BLaER1 treated with 17β-estradiol and CSF1 and Interleukin-3, amounts not matched to agents 10 nM and 100 nM (cell line): ENCODE results near the gene SYNC.

ENCODE experiments used
- H3K27ac ChIP-seq, 11 experiments: shearing (Covaris generic); formaldehyde crosslinking; 2 replicates each; pipeline ENCODE4 v1.8.1; 2022
- H3K27me3 ChIP-seq, 11 experiments: shearing (Covaris generic); formaldehyde crosslinking; 2 replicates each; pipeline ENCODE4 v1.8.1; 2022
- H3K36me3 ChIP-seq, 11 experiments: shearing (Covaris generic); formaldehyde crosslinking; 2 replicates each; pipeline ENCODE4 v1.8.1; 2022
- H3K4me1 ChIP-seq, 10 experiments: shearing (Covaris generic); formaldehyde crosslinking; 2 replicates each; pipeline ENCODE4 v1.8.1; 2022
- H3K4me2 ChIP-seq, 11 experiments: shearing (Covaris generic); formaldehyde crosslinking; 2 replicates each; pipeline ENCODE4 v1.8.1; 2022
- H3K4me3 ChIP-seq, 10 experiments: shearing (Covaris generic); formaldehyde crosslinking; 2 replicates each; pipeline ENCODE4 v1.8.1; 2022
- H3K9ac ChIP-seq, 11 experiments: shearing (Covaris generic); formaldehyde crosslinking; 2 replicates each; pipeline ENCODE4 v1.8.1; 2022
- H3K9me3 ChIP-seq, 11 experiments: shearing (Covaris generic); formaldehyde crosslinking; replicated peaks in 1 of 11; 2 replicates each; pipeline ENCODE4 v1.8.1; 2022
- H4K20me1 ChIP-seq, 11 experiments: shearing (Covaris generic); formaldehyde crosslinking; 2 replicates each; pipeline ENCODE4 v1.8.1; 2022
- Cebpa-rat ChIP-seq, 11 experiments: shearing (Covaris generic); IDR thresholded peaks; 2 replicates each; pipeline ENCODE4 v1.8.1; 2022

SYNC gene

DNA sequence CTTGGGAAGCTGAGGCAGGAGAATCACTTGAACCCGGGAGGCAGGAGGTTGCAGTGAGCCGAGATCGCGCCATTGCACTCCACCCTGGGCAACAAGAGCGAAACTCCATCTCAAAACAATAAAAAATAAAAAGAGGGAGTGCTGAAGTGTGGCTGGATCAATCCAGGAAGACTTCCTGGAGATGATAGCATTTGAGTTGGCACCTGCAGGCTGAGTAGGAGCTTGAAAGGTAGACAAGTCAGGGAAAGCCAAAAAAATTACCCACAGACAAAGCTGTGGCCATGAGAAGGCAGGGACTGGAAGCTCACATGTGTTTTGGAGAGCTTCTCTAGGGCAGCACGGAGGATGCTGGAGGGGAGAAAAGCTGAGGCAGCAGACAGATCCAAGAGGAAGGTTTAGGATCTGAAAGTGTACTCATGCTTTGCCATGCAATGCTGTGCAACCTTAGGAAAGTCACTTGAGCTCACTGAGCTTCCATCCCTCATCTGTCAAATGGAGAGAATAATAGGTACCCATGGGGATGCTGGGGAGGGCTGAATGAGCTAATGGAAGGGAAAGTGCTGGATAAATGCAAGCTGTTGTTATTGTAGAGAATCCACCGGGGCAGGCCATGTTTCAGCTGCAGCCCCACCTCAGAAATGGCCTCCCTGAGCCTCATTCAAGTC is 26.0 kb upstream of the SYNC start:
- no peak for TF ChIP-seq Cebpa-rat (IDR thresholded peaks at IDR 0.05)
- Histone ChIP-seq H3K36me3 (no peaks in the 10 kb centered on the region), H3K27ac (no peak overlapping the region), H3K9ac (no peak overlapping the region), H3K9me3 (no peaks in the 10 kb centered on the region), H3K4me3 (no peak overlapping the region), H3K27me3 (no peaks in the 10 kb centered on the region), H4K20me1 (no peaks in the 10 kb centered on the region), H3K4me2 (no peak overlapping the region), H3K4me1 (peaks cover 19 to 56% (median 39%) of the 10 kb centered on the region in 10 experiments)

GRCh38 chr1:32727876-32728275 is 25.3 kb upstream of the SYNC start:
- no peak overlapping the region for H3K27ac ChIP-seq
- H3K9me3 ChIP-seq = no peaks in the 10 kb centered on the region
- no peak overlapping the region for H3K4me3 ChIP-seq
- no peaks in the 10 kb centered on the region for H3K36me3 ChIP-seq
- H3K4me2 ChIP-seq = no peak overlapping the region
- no peaks in the 10 kb centered on the region for H4K20me1 ChIP-seq
- peaks cover 26 to 62% (median 42%) of the 10 kb centered on the region in 10 experiments for H3K4me1 ChIP-seq
- no peak overlapping the region for H3K9ac ChIP-seq
- no peaks in the 10 kb centered on the region for H3K27me3 ChIP-seq
- no peak for TF ChIP-seq Cebpa-rat (IDR thresholded peaks at IDR 0.05)

DNA sequence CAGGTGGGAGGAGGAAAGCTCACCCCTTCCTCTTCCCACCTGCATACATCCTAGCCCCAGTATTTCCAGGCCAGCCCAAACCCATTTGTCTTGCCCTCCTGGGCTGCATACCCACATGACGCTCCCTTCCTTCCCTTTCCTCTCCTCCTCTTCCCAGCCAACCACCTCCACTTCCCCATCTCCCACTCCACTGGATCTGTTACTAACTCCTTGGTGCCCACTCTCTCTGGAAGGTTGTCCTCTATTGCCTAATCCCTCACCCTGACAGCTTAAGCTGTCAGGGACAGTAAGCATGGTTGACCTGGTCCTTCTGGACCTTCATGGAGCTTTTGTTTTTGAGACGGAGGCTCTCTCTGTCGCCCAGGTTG is 23.0 kb upstream of the SYNC start:
- Histone ChIP-seq H3K4me1 (peaks cover 26 to 56% (median 42%) of the 10 kb centered on the region in 10 experiments), H3K9me3 (no peaks in the 10 kb centered on the region), H3K27ac (peak overlapping the region in 9 of 11 experiments; percentile 51 to 89 (median 75); a peak in 17 of 22 replicates), H3K27me3 (no peaks in the 10 kb centered on the region), H3K36me3 (no peaks in the 10 kb centered on the region), H3K9ac (peak overlapping the region in 5 of 11 experiments; percentile 29 to 63 (median 55); a peak in 7 of 22 replicates), H3K4me3 (peak overlapping the region in 2 of 10 experiments; percentile 30 to 47; a peak in 3 of 20 replicates), H3K4me2 (peak overlapping the region; percentile 75 to 93 (median 91)), H4K20me1 (no peaks in the 10 kb centered on the region)
- no peak for TF ChIP-seq Cebpa-rat (IDR thresholded peaks at IDR 0.05)

- H3K27me3 ChIP-seq = no peaks in the 10 kb centered on the region
- no peaks in the 10 kb centered on the region for H4K20me1 ChIP-seq
- H3K4me1 ChIP-seq = peaks cover 23 to 51% (median 38%) of the 10 kb centered on the region in 10 experiments
- no peak for TF ChIP-seq Cebpa-rat (IDR thresholded peaks at IDR 0.05)
- H3K9ac ChIP-seq = peak overlapping the region in 8 of 11 experiments; percentile 23 to 63 (median 50); a peak in 13 of 22 replicates
- H3K4me3 ChIP-seq = peak overlapping the region in 4 of 10 experiments; percentile 23 to 47 (median 30); a peak in 7 of 20 replicates
- no peaks in the 10 kb centered on the region for H3K9me3 ChIP-seq
- no peaks in the 10 kb centered on the region for H3K36me3 ChIP-seq
- peak overlapping the region; percentile 75 to 93 (median 91) for H3K4me2 ChIP-seq
- H3K27ac ChIP-seq = peak overlapping the region in 9 of 11 experiments; percentile 51 to 89 (median 75); a peak in 18 of 22 replicates
These were observed 22.4 kb upstream of the SYNC start for GRCh38 chr1:32724678-32725614.

- Histone ChIP-seq H3K9ac (no peak overlapping the region), H3K4me3 (no peak overlapping the region), H3K27ac (peak overlapping the region in 1 of 11 experiments; percentile 15; a peak in 1 of 22 replicates), H3K4me2 (no peak overlapping the region), H4K20me1 (no peaks in the 10 kb centered on the region), H3K36me3 (no peaks in the 10 kb centered on the region), H3K27me3 (no peaks in the 10 kb centered on the region), H3K4me1 (peaks cover 18 to 47% (median 31%) of the 10 kb centered on the region in 10 experiments), H3K9me3 (no peaks in the 10 kb centered on the region)
- no peak for TF ChIP-seq Cebpa-rat (IDR thresholded peaks at IDR 0.05)
These were observed 17.2 kb upstream of the SYNC start for GRCh38 chr1:32719681-32720275.

- Histone ChIP-seq H3K9me3 (no peaks in the 10 kb centered on the region), H3K27me3 (no peaks in the 10 kb centered on the region), H3K9ac (no peak overlapping the region), H3K36me3 (no peaks in the 10 kb centered on the region), H4K20me1 (no peaks in the 10 kb centered on the region), H3K4me1 (peaks cover 13 to 34% (median 20%) of the 10 kb centered on the region in 10 experiments; a peak in 18 of 20 replicates), H3K4me2 (peak overlapping the region in 2 of 11 experiments; percentile 17 to 42; a peak in 2 of 22 replicates), H3K4me3 (no peak overlapping the region), H3K27ac (peak overlapping the region in 1 of 11 experiments; percentile 15; a peak in 1 of 22 replicates)
- no peak for TF ChIP-seq Cebpa-rat (IDR thresholded peaks at IDR 0.05)
These were observed 16.0 kb upstream of the SYNC start for GRCh38 chr1:32718527-32718926.

- Histone ChIP-seq H4K20me1 (no peaks in the 10 kb centered on the region), H3K4me1 (peaks cover 10 to 29% (median 15%) of the 10 kb centered on the region in 10 experiments; a peak in 18 of 20 replicates), H3K27ac (peak overlapping the region in 1 of 11 experiments; percentile 4; a peak in 1 of 22 replicates), H3K9ac (no peak overlapping the region), H3K4me2 (peak overlapping the region in 2 of 11 experiments; percentile 17 to 42; a peak in 3 of 22 replicates), H3K4me3 (no peak overlapping the region), H3K36me3 (no peaks in the 10 kb centered on the region), H3K27me3 (no peaks in the 10 kb centered on the region), H3K9me3 (no peaks in the 10 kb centered on the region)
- no peak for TF ChIP-seq Cebpa-rat (IDR thresholded peaks at IDR 0.05)
These were observed 15.5 kb upstream of the SYNC start for GRCh38 chr1:32718036-32718435.

GRCh38 chr1:32717503-32717902 is 14.9 kb upstream of the SYNC start:
- Histone ChIP-seq H3K4me3 (no peak overlapping the region), H3K9me3 (no peaks in the 10 kb centered on the region), H3K36me3 (no peaks in the 10 kb centered on the region), H3K27me3 (no peaks in the 10 kb centered on the region), H4K20me1 (no peaks in the 10 kb centered on the region), H3K27ac (no peak overlapping the region), H3K9ac (no peak overlapping the region), H3K4me1 (peaks cover 8 to 30% (median 14%) of the 10 kb centered on the region in 10 experiments; a peak in 17 of 20 replicates), H3K4me2 (peak overlapping the region in 3 of 11 experiments; percentile 42 to 54 (median 48); a peak in 3 of 22 replicates)
- TF ChIP-seq Cebpa-rat (IDR thresholded peaks at IDR 0.05) = no peak
